Retinal pigment epithelial cell (primary cell): ENCODE measurements around the gene OPTN.

Experiments used
- DNase-seq: peaks from one replicate; pipeline ENCODE4 v3.0.0-alpha.2; 2010; ENCODE audit warnings: low read depth
- H3K4me3 ChIP-seq: 2 replicates; pipeline ENCODE4 v1.5.1; 2011; ENCODE audit warnings: mild to moderate bottlenecking, low read length, control low read depth, moderate library complexity
- TF ChIP-seq, protein P1 (sequence below): conservative IDR thresholded peaks from 2 replicates; pipeline ENCODE4 v1.5.1; 2011; ENCODE audit warnings: low read depth, low read length, control low read depth, inconsistent platforms

The OPTN gene

DNA sequence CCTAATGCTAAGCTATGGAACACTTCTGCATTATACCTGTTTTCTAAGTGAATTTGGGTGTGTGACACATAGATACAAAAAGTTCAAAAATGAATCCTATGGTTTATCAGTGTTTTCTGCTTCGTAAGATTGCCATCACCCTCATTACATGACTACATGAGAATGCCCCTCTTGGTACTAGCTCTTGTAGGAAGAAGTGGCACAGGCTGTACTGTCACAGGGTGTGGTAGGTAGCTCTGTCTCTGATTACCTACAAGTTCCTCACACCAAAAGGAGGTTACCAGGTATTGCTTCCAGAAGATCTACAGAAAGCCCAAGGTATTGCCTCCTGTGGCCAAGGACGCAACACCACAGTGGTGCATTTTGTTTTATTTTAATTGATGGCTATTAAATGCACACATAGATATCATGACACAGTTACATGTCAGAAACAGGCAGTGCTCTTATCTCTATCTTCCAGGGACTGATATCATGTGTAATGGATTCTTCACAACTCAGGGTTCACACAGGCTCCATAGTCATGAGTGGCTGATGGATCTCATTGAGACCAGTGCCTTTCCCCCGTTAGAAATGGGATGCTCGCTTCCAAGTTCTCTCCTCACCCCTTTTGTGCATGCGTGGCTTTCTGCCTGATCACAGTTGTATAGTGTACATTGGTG, 6.6 kb downstream of the OPTN start:
- TF ChIP-seq, protein P1, sequence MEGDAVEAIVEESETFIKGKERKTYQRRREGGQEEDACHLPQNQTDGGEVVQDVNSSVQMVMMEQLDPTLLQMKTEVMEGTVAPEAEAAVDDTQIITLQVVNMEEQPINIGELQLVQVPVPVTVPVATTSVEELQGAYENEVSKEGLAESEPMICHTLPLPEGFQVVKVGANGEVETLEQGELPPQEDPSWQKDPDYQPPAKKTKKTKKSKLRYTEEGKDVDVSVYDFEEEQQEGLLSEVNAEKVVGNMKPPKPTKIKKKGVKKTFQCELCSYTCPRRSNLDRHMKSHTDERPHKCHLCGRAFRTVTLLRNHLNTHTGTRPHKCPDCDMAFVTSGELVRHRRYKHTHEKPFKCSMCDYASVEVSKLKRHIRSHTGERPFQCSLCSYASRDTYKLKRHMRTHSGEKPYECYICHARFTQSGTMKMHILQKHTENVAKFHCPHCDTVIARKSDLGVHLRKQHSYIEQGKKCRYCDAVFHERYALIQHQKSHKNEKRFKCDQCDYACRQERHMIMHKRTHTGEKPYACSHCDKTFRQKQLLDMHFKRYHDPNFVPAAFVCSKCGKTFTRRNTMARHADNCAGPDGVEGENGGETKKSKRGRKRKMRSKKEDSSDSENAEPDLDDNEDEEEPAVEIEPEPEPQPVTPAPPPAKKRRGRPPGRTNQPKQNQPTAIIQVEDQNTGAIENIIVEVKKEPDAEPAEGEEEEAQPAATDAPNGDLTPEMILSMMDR = no peak
- H3K4me3 ChIP-seq = no peak overlapping the region
- DNase-seq = no peak

DNA sequence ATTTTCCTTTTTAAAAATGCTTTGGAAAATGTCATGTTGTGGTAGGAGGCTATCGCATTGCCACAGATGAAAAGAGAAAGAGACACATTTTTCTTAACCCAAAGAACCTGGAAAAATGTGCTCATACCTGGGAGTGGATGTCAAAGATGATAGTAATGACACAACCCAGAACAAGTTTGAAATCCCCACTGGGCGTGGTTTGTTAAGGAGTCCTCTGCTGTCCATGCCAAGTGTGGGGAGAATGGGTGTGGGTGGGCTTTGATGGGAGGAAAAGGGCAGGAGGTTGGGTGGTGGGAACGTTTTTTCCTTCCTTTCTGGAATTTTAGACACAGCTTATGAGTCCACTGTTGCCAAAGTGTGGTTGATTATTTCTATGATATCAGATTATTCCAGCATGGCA, 10.9 kb downstream of the OPTN start:
- TF ChIP-seq, protein P1 = no peak

DNA sequence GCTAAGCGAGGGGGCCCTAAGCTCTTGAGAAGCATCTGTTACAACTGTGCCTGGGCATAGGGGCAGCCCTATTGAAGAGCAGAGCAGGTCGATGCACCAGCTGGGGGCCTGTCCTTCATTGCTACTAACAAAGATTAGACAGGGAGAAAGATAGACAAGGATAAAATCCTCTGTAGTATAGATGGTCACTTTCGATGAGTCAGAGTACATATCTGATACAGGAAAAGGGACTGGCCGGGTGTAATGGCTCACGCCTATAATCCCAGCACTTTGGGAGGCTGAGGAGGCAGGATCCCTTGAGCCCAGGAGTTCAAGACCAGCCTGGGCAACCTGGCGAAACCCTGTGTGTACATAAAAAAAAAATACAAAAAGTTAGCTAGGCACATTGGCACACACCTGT, 13.6 kb downstream of the OPTN start:
- DNase-seq = no peak
- H3K4me3 ChIP-seq = no peak overlapping the region
- TF ChIP-seq, protein P1 = no peak

More for the DNA sequence above, 10.9 kb downstream of the OPTN start:
- DNase-seq = no peak
- H3K4me3 ChIP-seq = no peak overlapping the region

DNA sequence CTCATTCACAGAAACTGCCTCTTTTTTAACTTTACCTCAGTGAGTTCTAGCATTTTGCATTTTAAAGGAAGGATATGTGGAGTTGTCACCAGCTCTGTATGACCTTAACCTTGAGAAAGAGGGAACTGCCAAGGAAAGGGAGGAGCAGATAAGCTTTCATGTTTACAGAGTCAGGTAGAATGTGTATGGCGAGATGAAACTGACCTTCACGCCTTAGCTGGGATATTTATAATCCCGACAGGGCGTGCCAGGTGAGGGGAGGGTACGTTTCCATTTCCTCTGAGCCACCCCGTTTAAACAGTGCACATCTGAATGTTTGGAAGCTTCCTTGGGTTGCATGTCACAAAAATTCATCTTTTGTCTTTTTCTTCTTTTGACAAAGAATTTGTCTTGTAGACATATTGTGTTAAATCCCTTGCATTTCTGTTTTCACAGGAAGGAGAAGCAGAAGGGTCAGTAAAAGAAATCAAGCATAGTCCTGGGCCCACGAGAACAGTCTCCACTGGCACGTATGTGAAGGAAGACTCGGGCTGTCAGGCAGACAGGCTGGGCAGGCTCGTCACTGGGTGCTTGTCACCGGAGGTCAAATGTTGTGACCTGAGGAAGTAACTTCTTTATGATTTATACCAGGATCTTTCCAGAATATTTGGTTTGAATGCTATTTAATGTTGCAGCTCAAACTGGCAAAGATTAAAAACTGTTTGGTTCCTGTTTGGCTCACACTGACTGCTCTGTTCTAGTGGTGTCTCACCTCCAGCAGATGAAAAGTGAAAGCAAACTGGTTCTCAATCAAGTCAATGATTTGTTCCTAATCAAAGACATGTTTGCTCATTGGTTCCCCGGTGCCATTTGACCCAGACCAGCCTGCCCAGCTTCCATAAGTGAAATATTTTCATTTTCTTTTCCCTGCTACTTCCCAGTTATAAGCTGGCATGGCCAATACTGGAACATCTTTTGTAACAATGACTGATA, 16.2 kb downstream of the OPTN start:
- no peak for DNase-seq
- TF ChIP-seq, protein P1 = no peak
- H3K4me3 ChIP-seq = no peak overlapping the region

DNA sequence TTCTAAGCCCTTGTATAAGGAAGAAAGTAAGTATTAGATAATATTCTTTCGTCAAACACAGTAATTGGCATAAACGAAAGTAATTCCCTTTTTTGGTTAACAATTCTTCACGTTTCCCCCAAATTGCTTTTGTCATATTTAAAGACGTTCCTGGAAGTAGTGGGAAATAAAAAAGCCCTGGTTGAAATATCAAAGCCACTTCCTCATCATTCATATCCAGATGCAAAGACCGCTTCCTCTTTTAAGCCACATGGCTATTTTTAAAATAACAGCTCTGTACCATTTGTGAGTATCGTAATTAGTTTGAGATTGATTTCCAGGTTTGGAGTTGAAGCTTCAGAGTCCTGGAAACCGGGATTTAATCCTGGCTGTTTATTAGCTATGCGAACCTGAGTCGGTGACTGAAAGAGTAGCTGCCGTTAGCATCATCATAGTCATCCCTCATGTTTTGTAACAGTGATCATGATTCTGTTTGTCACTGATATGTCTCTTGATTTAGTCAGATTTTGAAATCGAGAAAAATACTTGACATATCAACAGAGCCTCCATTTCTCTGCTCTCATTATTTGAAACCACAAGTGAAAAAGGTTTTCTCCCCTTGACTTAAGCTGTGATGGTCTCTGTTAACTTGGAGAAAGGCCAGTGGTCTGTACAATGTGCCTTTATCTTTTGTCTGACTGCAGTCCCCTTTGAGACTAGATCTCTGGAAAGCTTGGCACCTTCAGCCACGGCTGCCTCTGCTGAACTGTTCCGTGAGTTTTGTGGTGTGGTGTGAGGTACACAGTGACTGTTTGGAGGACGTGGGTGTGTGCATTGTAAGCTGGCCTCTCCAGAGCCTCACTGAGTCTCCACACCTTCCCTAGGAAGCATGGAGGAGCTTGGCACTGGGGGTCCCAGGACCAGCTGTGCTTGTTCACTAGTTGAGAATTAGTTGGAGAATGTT, 18.1 kb downstream of the OPTN start:
- TF ChIP-seq, protein P1 = no peak
- DNase-seq = no peak
- H3K4me3 ChIP-seq = no peak overlapping the region

DNA sequence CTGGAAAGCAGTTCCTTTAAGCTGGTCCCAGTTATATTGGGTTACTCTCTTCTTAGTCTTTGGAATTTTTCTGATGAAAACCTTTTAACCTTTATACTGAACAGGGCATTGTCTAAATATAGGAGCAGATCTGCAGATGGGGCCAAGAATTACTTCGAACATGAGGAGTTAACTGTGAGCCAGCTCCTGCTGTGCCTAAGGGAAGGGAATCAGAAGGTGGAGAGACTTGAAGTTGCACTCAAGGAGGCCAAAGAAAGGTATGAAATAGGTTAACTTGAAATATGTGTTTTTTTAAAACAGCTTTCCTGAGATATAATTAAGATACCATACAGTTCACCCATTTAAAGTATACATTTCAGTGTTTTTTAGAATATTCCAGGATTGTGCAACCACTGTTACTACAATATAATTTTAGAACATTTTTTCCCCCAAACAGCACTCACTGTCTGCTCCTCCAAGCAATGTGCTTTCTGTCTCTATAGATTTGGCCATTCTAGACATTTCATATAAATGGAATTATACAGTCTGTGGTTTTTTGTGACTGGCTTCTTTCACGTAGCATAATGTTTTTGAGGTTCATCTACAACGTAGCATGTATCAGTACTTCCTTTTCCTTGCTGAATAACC, 18.9 kb downstream of the OPTN start:
- H3K4me3 ChIP-seq = no peak overlapping the region
- no peak for DNase-seq
- TF ChIP-seq, protein P1 = no peak
